ENCODE results near the gene SYS1.

Gene SYS1

DNA sequence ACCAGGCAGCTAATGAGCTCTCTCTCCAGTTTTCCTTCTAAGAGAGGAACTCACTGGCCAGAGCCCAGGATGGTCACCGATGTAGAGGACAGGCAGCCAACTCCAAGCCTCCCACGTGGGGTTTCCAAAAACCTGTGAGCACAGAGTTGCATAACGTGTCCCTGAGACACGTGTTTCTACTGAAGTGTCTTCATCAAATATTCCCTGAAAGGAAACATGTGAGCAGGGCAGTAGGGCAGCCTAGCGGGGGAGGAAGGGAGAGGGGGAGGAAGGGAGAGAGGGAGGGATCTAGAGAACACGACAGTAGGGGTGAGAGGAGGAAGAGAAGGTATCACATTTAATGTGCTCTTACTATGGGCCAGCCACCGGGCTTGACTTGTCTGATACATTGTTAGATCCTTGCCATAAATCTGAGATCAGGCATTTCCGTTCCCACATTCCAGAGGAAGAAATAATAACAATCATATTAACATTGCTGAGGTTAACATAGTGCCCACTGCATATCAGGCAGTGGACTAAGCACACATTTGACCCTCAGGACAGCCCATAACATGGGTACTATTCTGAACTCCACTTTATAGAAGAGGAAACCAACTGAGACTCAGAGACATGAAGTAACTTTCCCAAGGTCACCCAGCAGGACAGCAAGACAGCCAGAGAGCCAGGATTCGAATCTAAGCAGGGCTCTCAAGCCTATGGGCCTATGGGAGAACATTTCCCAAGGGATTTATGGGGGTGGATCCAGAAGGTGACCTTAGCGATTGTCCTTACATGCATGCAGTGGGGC is 4.5 kb upstream of the SYS1 start:
- no peak for DNase-seq

DNA sequence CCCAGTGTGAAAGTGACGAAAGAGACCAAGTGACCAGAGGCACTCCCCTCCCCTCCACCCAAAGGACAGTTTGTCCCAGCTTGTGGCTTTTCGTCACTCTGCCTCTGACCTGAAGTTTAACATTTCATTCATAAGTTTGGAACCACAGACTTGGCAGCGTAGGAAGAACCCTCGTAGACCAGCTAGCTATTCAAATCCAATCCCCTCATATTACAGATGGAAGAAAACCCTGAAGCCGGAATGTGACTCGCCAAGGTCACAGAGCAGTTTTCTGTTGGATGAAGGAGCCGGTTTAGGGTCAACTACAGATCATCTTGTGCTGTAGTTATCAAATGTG is 3.9 kb upstream of the SYS1 start:
- DNase-seq: no peak

DNA sequence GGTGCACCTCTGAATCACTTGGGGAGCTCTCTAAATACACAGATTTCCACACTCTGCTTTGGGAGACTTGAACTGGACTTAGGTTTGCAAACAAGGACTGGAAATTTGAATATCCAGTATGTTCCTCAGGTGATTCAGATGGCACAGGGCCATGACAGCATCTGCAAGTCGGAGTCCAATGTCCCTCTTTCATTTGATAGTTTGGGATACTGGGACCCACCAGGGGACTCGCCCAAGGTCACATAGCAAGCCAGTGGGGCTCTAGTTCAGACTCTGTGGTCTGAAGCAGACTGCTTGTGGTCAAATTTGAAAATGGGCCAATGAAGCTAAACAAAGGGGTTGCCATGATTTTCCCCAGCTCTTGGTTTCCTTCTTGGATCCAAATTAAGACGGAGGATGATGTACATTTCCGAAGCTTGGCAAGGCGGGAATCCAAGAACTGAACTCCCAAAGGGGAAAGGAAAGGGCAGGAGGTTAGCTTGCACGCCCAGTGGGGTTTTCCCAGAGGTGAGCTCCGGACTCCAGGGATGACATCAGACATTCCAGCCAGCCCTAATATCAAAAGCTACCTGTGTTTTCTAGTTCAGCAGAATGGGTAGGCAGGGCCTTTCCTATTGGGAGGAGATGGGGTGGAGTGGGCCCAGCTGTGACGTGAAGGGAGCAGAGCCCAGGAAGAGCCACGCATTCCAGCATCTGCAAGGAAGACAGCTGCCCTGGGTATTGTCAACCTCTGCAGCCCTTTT is 3.4 kb upstream of the SYS1 start:
- DNase-seq: no peak

DNA sequence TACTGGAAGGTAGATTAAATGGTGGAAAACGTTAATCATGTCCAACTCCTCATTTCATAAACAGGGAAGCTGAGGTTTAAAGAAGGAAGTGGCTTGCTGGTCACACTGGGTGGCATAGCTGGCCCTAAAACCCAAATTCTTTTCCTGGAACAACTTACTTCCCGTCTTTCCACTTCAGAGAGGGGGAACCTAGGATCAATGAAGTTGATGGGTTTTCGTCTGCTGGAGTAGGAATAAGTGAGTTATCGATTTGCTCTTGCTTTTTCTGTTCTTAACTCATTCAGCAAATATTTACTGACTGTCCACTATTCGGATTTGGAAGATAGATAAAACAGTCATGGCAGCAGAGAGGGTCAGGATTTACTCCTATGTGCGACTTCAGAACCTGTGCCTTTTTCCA is 1.2 kb upstream of the SYS1 start:
- DNase-seq: peak; percentile 21

DNA sequence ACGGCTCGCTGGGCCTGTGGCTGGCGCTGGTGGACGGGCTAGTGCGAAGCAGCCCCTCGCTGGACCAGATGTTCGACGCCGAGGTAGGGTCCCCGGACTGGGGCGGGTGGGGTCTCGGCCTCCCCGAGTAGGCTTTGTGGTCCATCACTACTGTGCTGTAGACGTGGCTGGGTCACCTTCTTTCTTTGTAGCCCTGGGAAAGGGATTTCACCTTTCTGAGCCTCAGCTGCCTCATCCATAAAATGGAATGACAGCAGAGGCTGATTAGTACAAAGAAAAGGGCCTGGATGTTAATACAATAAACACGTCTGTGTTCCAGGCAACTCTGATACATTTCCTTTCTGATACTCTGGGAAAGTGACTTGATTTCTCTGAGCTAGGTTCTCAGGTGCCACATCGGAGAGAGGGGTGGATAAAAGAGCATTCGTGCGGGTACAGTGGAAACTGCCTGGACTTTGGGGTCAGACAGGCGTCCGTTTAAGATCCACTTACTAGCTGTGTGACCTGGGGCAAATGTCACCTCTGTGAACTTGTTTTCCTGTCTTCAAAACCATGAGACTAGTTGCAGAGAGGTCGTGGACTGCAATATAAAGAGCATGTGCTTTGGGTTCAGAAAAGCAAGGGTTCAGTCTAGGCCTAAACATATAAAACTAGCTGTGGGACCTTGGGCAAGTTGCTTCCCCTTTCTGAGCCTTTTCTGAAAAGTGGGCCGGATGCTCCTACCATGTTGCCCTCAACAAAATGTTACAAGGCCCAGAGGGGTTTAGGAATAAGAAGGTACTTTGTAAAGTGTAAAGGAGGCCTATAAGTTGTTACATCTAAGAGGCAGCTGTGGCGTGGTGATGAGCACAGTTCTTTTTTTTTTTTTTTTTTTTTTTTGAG is 896 bp downstream of the SYS1 start:
- no peak for DNase-seq

DNA sequence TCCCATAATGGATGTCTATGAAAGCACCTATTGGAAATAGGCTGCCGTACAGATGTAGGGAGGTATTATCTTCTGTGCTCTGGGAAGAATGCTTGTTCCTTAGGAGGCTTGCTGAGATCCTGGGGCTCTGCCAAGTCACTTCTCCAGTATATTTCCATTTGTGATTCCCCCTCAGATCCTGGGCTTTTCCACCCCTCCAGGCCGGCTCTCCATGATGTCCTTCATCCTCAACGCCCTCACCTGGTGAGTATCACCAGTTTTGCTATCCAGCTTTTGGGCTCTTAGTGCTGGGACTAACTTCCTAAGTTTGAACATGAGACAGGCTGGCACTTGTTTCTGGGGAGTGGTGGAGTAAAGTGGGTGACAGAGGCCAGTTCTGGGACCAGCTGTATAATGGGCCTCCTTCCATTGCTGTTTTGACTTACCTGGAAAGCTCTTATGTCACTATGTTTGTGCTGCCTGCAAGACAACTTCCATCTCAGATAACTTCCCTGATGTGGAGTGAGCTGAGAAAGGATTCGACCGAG is 2.6 kb downstream of the SYS1 start:
- no peak for DNase-seq

DNA sequence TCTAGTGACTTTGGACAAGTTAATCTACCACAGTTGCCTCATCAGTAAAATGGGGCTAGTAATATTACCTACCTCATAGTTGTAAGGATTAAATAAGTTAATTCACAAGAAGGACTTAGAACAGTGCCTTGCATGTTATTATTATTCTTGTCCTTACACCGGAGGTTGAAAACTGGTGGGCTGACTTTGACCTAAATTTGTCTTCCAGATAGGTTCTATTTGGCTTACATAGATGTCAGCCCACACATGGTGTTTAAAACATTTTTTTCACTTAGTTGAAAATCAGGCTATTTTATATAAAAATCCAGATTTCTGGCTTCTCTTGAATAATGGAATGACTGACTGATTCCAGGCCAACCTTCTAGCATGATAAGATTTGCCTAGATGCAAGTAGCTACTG is 3.2 kb downstream of the SYS1 start:
- DNase-seq: no peak

DNA sequence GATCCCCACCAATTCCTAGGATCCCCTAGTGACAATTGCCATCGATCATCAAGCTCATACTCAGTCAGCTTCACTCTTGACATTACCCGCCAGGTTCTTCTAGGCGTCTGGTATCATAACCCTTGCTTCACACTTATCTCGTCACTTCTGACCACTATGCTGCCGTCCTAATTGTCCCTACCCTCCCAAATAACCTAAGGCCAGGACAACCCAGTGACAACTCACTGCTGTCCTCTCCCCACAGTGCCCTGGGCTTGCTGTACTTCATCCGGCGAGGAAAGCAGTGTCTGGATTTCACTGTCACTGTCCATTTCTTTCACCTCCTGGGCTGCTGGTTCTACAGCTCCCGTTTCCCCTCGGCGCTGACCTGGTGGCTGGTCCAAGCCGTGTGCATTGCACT is 3.7 kb downstream of the SYS1 start:
- no peak for DNase-seq

DNA sequence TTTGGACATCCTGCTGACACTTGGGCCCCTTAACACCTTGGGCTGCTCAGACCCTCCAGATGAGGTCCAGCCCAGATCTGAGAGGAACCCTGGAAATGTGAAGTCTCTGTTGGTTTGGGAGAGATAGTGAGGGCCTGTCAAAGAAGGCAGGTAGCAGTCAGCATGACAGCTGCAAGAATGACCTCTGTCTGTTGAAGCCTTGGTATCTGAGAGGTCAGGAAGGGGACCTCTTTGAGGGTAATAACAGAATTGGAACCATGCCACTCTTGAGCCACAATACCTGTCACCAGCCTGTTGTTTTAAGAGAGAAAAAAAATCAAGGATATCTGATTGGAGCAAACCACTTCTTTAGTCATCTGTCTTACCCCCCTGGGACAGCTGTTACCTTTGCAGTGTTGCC is 4.2 kb downstream of the SYS1 start:
- no peak for DNase-seq

DNA sequence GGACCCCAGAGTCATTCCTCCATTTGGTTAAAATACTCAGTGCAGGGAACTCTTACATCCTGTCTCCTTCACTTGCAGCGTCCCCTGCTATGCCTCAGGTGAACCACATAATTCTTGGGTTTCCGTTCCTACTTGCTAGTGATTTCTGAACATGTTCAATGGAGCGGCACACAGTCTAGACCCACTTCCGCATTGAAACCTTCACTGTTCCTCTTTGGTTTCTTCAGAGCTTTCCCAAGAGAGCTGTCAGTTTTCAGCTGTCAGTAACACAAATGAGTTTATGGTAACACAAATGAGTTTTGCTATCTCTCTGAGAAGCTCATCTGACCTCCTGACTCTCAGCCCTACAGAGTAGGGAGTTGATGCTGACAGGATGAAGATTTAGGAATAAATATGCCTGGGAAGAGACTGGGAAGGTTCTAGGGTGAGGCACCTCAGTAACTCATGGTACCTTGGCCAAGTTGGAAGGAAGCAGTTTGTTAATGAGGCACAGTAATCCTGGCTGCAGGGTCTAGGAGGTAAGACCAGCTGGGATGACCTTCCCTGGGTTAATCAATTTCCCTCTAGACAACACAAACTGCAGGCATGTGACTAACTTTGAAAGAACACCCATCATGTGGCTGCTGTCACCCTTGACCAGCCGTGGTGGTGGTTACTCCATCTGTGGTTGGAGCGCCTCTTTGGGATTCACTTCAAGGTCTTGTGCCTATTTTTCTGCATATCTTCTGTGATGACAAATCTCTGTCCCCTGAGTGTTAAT is 5.4 kb downstream of the SYS1 start:
- peak; percentile 66 for DNase-seq

DNA sequence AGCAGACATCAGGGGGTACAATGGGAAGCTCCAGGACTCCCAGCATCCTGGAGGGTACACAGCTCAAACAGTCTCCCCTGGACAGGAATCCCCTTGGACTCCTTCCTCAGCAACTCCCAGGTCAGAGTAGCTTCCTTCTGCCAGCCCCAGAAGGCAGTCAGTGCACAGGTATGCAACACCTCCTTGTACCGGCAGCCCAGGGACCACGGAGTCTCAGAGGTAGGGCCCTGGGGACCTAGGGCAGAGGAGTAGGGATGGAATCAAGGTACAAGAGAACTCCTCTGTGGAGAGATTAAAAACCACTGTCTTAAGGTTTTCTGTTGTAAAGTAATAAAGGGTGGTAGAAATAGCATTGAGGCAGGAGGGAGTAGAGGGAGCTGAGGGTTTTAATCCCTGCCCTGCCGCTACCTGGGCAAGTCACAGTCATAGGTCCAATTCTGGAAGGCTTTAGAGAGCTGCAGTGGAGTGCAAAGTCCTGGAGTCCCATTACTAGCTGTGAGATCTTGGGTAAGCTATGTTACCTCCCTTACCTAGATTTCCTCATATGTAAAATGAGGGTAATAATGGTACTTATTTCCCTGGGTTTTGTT is 7.7 kb downstream of the SYS1 start:
- DNase-seq: no peak

DNA sequence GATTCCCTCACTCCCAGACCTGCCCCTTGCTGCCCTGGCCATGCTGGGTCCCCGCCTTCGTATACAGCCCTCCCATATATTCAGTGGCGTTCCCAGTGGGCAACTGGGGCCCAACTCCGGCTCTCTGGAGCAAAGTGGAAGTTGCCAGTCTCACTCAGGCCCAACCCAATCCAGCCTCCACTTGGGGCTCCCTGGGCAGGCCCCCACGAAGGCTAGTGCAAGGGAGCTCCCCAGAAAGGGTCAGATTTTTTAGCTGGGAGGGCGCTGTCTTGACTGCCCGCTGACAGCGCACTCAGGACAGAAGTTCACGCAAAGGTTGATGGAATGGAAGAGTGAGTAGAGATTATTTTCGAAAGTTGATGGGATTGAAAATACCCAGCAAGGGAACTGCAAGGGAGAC is 9.3 kb downstream of the SYS1 start:
- DNase-seq: no peak

DNA sequence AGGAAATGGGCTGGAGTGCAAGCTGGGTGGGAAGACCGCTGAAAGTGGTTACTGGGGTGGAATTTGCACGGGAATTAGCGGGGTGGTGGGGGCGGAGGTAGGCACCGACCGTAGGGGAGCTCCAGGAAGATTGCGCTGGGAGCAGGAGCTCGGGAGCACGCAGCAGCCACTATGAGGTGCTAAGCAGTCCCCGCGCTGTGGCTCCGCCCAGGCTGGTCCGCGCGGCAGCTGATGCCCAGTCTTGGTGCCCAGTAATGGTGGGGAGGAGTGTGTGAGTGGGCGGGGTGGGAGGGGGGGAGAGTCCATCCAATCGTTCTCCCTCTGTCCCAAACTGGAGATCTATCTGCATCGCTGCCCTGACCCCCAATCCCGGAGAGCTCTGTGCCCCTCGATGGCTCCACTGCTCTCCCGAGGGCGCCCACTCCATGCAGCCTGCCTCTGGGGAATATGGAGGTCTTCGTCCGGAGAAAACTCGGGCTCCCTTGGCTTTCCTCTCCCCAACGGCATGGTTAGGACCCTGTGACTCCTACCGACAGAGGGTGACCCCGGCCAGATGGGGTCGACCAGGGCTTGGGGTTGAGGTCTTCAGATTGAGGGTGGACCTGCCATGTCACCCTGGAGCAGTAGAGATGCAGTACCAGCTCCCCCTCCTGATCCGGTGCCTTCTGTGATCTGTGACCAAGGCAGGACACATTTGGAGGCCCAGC is 9.8 kb downstream of the SYS1 start:
- no peak for DNase-seq

DNA sequence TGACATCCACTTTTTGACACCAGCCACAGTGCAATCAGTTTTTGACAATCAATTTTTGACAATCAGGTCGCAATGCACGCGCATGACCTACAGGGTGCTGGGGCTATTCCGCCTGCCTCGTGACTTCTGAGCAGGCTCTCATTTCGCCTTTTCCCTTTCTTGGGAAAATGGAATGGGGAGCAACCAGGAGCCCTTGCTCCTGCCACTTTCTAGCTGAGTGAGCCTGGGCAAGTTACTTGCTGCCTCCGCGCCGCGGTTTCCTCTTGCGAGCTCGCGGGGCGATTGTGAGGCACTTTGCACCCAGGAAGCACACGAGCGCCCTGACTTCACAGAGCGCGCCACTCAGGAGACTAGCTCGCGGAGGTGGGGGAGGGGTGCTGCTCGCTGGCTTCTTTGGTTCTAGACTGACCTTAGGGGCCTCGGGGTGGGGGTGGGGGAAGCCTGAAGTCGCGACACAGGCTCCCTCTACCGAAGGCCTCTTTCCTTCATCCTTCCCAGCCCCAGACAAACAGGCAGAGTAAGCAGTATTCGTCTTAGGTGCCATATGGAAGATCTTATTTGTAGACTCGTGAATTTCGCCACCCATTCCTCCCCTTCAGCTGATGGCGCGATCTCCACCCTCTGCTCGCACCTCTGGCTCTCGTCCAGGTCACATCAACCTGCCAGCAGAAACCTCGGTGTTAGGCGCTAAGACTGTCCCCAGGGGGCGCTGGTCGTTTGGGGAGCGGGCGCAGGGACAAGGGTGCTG is 10.6 kb downstream of the SYS1 start:
- peak; percentile 57 for DNase-seq

DNA sequence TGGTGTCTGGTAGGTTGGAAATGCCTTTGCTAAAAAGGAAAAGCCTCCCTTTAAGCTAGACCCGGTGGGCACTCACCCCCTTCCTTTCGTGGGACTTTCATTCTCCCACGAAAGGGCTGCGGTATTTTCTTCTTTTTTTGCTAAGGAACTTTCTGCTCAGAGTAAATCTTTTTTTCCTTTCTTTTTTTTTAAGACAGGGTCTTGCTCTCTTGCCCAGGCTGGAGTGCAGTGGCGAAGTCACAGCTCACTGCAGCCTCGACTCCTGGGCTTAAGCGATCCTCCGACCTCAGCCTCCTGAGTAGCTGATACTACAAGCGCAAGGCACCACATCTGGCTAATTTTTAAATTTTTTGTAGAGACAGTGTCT is 11.1 kb downstream of the SYS1 start:
- DNase-seq: no peak

DNA sequence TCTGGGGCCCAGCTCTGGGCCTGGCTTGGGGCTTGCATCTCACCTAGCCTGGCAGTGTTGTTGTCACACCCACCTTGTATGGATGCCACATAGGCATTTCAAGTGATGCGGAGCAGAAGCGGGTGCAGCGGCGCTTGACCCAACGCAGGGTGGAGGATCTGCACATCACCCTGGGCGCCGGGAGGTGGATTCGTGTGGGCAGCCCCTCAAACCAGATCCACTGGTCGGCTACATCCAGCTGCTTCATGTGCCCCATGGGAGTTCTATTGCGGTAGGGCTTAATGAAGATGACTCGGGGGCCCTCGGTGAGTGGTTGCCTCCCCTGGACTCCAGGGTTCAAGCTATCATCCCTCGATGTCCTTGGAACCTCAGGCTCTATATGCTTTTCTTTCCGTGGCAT is 12.0 kb downstream of the SYS1 start:
- no peak for DNase-seq

DNA sequence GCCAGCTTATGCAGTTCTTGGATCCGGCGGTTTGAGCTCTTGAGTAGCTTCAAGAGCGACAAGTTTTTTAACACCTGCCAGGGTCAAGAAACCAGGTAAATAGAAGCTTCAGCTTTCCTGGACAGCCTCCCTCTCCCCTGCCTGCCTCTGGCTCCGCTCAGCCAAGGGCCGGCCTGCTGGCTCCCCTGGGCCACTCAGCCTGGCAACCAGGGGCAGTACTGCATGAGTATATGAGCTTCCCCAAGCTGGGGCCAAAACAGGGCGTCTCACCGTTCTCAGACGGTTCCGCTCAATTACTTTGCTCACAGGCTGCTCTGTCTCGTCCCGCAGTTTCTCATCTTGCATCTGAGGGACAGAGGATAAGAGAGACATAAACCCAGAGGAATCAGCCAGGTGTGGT is 14.3 kb downstream of the SYS1 start:
- no peak for DNase-seq

DNA sequence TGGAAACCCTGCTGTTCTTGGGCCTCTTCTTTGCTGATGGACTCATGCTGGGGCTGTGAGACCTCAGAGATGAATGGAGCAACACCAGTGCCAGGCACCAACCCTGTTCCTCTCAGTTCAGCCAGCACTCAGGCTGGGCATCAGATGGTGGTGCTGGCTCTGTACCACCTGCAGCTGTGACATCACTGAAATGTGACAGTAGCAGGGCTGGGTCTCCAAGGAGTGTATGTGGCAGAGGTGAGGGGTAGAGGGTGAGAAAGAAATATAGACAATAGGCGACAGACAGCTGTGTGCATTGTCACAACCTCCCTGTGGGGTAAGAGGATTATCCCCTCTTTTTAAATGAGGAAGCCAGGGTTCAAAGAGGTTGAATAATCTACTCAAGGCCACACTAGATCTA is 15.2 kb downstream of the SYS1 start, which contains the start of gene TP53TG5:
Gene TP53TG5, minus strand, starts transcription at position 135 of the 400 bp plus-strand sequence. Its CDS starts 89 bp downstream, at position 46.
- DNase-seq: no peak

DNA sequence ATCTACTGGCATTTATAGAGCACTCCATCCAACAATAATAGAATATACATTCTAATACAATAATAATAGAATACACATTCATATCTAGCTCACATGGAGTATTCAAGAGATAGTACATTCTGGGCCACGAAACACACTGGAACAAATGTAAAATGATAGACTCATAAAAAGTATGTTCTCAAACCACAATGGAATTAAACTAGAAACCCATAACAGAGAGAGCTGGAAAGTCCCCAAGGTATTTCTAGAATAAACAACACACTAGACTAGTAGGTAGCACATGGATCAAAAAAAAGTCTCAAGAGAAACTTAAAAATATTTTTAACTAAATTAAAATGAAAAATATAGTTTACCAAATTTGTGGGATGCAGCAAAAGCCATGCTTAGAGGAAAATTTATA is 24.3 kb downstream of the SYS1 start:
- no peak for DNase-seq

DNA sequence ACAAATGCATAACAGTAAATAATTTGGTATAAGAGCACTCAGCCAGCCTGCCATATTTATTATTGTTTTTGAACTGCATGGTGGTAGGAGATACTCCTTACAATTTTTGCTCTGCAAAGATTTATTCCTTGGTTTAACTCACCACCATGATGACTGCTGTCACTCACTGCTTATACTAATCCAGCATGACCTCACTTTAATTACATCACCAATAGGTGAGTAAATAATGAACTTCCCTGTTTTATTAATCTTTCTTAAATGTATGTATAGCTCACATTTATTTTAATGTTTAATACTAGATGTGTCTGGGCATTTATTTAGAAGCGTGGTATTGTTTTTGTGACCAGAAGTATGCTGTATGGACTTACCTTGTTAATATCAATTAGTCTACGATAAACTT is 28.0 kb downstream of the SYS1 start:
- DNase-seq: no peak

DNA sequence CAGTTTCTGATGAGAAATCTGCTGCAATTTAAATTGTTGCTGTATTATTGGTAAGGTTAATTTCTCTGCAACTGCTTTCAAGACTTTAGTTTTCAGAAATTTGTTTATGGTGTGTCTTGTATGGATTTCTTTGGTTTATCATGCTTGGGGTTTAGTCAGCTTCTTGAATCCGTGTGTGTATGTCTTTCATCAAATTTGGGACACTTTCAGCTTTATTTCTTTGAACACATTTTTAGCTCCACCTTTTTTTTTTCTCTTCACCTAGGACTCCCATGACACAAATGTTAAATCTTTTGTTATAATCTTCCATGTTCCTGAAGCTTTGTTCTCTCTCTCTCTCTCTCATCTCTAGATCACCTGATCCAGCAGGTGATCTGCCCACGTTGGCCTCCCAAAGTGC is 28.6 kb downstream of the SYS1 start:
- no peak for DNase-seq

Data from GDM1 (cell line).